ENCODE data around the gene HOXA3. TPM values are rescaled to one million over a fixed set of nuclear protein-coding genes. Genes with fewer than 3 reads are reported as not detected.

HOXA3 gene
- total RNA-seq, 1 experiment from 2014 or later = not detected

DNA sequence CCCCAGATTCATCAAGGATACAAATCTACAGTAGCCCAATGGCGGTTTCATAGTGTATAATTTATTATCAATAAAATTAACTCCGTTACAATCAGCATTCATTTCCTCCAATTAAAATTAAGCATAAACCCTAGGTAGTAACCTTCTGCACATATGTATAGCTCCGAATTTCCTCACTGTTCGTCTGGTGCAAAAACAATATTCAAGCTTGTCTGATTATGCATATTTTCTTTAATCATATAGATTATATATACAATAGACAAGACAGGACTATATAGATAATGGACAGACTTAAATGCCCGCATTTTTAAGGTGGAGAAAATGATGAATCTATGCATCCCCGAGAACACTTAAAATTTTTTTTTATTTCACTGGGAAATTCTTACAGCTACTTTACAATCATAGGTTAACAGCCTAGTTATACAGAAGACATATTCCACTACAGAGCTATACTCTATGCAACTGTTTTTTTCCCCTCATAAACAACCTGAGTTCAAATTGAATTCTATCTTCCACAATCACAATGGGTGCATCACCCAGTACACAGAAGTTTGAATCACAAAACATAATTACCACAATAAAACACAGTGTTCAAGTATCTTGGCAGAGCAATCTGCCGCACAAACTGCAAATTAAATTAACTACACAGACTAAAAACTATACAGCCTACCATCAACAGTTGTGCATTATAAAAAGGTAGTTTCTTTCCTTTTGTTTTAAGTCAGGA is 10.3 kb upstream of the HOXA3 start:
- H4K91ac ChIP-seq (ENCODE audit: insufficient read length, low read depth, low read length) = no peak overlapping the region
- no peak overlapping the region for H3K27ac Mint-ChIP-seq
- H3K27me3 Mint-ChIP-seq (ENCODE audit: low read depth) = peaks cover 98% of the 10 kb centered on the region
- peaks cover 97% of the 10 kb centered on the region for H3K27me3 ChIP-seq (ENCODE audit: insufficient read depth, low read length)
- H3K4me3 Mint-ChIP-seq = no peak overlapping the region
- no peak overlapping the region for H4K5ac ChIP-seq (ENCODE audit: insufficient read length, low read depth, low read length)
- no peak overlapping the region for H2BK12ac ChIP-seq (ENCODE audit: insufficient read length, low read depth, low read length)
- H3K4me1 ChIP-seq (ENCODE audit: insufficient read depth, low read length) = no peaks in the 10 kb centered on the region
- no peaks in the 10 kb centered on the region for H3K79me1 ChIP-seq (ENCODE audit: insufficient read depth, low read depth, low read length, poor library complexity, severe bottlenecking)
- no peak overlapping the region for H3K27ac ChIP-seq (ENCODE audit: insufficient read length, low read depth, low read length)
- no peak overlapping the region for H2AK5ac ChIP-seq (ENCODE audit: insufficient read length, low read length)
- H4K8ac ChIP-seq (replicated peaks; ENCODE audit: insufficient read length, low read depth, low read length) = no peak overlapping the region
- H3K4me2 ChIP-seq (ENCODE audit: insufficient read depth, insufficient read length, low read length) = no peak overlapping the region
- no peaks in the 10 kb centered on the region; a peak in 1 of 7 replicates for H3K36me3 Mint-ChIP-seq (ENCODE audit: insufficient read depth in 1 of 3, low read depth in 3 of 3)
- H3K56ac ChIP-seq (ENCODE audit: insufficient read length, low read depth, low read length) = no peak overlapping the region
- H2BK15ac ChIP-seq (ENCODE audit: low read depth, low read length) = no peak overlapping the region
- peaks cover 0 to 12% of the 10 kb centered on the region in 2 experiments; a peak in 3 of 4 replicates for H3K4me1 Mint-ChIP-seq
- H2BK5ac ChIP-seq (ENCODE audit: insufficient read length, low read length) = no peak overlapping the region
- no peak for DNase-seq
- H3K23ac ChIP-seq (ENCODE audit: insufficient read length, low read depth, low read length) = no peak overlapping the region
- no peak overlapping the region for H3K14ac ChIP-seq (ENCODE audit: insufficient read depth, low read length)
- no peaks in the 10 kb centered on the region for H4K20me1 ChIP-seq (ENCODE audit: control insufficient read depth, insufficient read depth, insufficient read length)
- H3K79me2 ChIP-seq (ENCODE audit: insufficient read depth, low read length) = no peaks in the 10 kb centered on the region
- H3K9me3 ChIP-seq (ENCODE audit: control insufficient read depth, low read depth, low read length) = no peaks in the 10 kb centered on the region
- H2BK120ac ChIP-seq (ENCODE audit: low read depth, low read length, poor library complexity, severe bottlenecking) = no peak overlapping the region
- H3K9me3 Mint-ChIP-seq = peaks cover 7 to 13% of the 10 kb centered on the region in 2 experiments
- H3K18ac ChIP-seq (ENCODE audit: insufficient read length, low read depth, low read length) = no peak overlapping the region
- H3T11ph ChIP-seq (ENCODE audit: low read length) = no peak overlapping the region
- no peak overlapping the region for H3K9ac ChIP-seq (ENCODE audit: extremely low read depth, insufficient read length, low read length)
- H3K23me2 ChIP-seq (ENCODE audit: insufficient read length, low read depth, low read length, poor library complexity, severe bottlenecking) = no peaks in the 10 kb centered on the region
- TF ChIP-seq, protein P1, sequence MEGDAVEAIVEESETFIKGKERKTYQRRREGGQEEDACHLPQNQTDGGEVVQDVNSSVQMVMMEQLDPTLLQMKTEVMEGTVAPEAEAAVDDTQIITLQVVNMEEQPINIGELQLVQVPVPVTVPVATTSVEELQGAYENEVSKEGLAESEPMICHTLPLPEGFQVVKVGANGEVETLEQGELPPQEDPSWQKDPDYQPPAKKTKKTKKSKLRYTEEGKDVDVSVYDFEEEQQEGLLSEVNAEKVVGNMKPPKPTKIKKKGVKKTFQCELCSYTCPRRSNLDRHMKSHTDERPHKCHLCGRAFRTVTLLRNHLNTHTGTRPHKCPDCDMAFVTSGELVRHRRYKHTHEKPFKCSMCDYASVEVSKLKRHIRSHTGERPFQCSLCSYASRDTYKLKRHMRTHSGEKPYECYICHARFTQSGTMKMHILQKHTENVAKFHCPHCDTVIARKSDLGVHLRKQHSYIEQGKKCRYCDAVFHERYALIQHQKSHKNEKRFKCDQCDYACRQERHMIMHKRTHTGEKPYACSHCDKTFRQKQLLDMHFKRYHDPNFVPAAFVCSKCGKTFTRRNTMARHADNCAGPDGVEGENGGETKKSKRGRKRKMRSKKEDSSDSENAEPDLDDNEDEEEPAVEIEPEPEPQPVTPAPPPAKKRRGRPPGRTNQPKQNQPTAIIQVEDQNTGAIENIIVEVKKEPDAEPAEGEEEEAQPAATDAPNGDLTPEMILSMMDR (conservative IDR thresholded peaks at IDR 0.05) = no peak
- no peak overlapping the region for H3K4ac ChIP-seq (ENCODE audit: low read depth, low read length)
- no peak overlapping the region for H2BK20ac ChIP-seq (ENCODE audit: low read depth, low read length, poor library complexity, severe bottlenecking)
- WGBS (ENCODE audit: extremely low coverage, insufficient read length, low lambda C conversion rate) = no CpG with 5 or more reads among the region's 7 CpGs
- H2AFZ ChIP-seq (ENCODE audit: low read length) = no peak overlapping the region

All from H9 (cell line).